T-helper 2 cell treated with Interferon-gamma antibody and Interleukin-4, amounts not matched to agents 100 ng/mL and 5 ng/mL, for 36 hours (primary cell): ENCODE results near the gene KCNE3. TPM values are rescaled to one million over a fixed set of nuclear protein-coding genes. Genes with fewer than 3 reads are reported as not detected.

Experiments used
- total RNA-seq: library from RNA; stranded (reverse); gene quantifications from 2 replicates; pipeline ENCODE4 v1.2.3, GENCODE V29; 2022

The KCNE3 gene
- total RNA-seq, 1 donor from 2014 or later = not detected

Other genes starting within 250 kb of the KCNE3 start
- gene P4HA3, start 155.9 kb downstream of the KCNE3 start, total RNA-seq = not detected in 2 replicates
- gene PGM2L1, start 69.1 kb downstream of the KCNE3 start, total RNA-seq = 8.5 and 11.4 TPM in 2 replicates
- gene LIPT2, start 26.2 kb upstream of the KCNE3 start, total RNA-seq = 2.6 and 2.7 TPM in 2 replicates
- gene POLD3, start 125.0 kb upstream of the KCNE3 start, total RNA-seq = 46.7 and 48.9 TPM in 2 replicates